Stimulated activated CD4-positive, alpha-beta T cell treated with anti-CD3 and anti-CD28 coated beads, Interleukin-1b, Interleukin-23, amount 100 ng/mL, for 1 hour (primary cell): ENCODE data around the gene NUAK2.

ENCODE experiments used
- DNase-seq, 2 donors: peaks; one replicate each; pipeline ENCODE4 v3.0.0-alpha.2; 2020; ENCODE audit warnings: low read depth in 2 of 2

The NUAK2 gene

DNA sequence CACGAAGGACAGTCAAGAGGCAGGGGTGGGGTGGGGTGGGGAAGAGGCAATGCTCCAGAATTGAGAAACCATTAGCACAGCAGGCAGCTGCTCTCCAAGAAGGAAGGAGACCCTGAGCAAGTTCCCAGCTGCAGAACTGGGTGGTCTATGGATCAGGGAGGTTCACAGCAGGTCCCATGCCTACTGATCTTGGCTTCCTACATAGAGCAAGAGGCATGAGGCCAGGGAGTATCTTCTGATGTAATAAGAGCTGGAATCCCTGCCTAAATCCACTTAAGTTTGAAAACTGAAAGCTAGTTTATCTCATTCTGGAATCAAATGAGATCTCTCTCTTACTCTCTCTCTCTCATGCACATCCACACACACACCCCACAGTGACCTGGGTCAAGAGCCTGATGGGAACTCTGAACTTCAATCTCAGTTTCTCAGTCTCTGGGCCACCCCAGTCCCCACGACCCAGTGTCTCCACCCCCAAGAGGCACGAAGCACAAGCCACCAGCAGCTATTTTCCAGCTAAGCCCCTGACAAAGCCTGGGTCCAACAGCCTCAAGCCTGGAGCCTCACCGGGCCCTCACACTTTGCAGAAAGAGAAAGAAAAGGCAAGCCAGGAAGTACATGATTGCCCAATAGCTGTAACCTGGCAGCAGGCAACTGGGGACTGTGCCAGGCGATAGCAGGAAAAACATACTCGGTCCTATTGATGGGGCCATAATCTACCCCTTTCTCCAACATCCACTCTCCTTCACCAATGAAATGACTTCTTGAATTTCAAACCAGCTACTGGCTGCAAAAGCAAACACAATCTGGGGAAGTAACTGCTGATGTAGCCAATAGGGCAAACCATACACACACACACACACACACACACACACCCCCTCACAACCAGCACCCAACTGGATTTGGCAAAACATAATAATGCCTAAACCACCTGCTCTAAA is 2.2 kb downstream of the NUAK2 start:
- no peak for DNase-seq

DNA sequence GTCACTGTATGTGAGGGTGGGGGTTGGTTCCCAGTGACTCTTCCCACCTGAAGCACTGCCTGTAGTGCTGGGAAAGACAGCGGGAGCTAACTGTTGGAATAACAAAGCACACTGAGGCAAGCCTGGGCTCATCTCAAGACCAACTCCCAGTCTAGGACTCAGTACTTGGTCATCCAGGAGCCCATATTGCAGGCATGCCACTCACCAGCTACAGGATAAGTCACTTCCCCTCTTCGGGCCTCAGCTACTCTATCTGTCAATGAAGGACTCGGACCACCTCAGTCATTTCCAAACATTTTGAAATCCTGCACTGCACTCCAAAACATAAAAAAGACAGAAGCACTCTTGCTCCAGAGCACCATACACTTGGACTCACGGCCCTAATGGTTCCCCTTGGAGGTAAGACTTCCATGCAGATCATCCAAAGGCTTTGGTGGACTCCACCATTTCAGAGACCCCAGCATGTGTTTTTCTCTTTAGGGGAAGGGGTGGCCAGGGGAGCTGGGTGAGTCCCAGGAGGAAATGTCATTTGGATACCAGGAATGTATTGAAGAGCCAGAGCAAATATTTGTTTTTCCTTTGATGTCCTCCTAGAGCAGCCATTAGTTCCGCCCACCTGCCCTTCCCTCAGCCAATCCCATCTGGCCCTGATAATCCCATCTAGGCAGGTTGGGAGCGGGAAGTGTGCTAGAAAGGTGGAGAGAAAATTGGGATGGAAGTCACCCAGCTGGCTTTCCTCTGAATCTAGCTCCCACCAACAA is 3.1 kb downstream of the NUAK2 start:
- DNase-seq = no peak

DNA sequence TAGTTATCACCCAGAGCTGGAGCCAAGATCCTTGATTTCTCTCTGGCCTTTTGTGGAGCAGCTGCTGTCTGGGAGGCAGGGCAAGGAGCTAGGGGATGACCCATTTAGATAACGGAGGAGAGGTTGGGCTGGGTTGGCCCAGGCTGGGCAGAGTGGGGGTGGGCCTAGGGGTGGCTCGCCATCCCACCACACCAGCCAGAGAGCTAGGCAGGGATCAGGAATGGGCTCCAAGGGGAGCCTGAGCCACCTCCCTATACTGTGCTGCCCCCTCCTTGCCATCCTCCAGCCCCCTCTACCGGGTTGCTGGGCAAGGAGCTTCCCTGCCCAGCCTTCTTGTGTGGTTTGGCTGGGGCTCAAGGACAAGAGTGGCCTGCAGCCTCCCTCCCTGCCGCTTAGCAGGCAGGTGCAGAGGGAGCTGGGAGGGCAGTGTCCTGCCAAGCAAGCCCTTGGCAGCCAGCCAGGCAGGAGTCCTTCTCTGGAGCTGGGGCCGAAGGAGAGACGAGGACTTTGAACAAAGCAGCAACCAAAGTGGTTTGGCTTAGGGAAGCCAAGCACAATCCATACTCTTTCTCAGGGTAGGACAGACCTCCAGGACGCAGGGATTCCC is 4.1 kb downstream of the NUAK2 start:
- no peak for DNase-seq

DNA sequence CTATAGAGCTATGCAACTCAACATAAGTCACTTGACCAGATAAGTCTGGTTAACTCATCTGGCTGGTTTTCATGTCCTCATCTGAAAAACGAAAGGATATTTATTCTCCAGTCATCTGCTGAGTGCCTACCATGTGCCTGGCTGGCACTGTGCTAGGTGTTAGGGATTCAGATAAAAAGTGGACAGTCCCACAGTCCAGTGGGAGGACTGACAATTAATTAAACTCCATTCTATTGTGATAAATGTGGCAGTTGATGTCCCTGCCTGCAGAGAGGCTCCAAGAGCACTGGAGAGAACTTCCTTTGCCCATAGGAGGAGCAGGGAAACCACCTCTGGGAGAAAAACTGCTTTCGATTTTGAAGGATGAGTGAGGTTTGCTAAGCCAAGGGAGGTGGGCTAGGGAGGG is 5.4 kb downstream of the NUAK2 start:
- DNase-seq = no peak

DNA sequence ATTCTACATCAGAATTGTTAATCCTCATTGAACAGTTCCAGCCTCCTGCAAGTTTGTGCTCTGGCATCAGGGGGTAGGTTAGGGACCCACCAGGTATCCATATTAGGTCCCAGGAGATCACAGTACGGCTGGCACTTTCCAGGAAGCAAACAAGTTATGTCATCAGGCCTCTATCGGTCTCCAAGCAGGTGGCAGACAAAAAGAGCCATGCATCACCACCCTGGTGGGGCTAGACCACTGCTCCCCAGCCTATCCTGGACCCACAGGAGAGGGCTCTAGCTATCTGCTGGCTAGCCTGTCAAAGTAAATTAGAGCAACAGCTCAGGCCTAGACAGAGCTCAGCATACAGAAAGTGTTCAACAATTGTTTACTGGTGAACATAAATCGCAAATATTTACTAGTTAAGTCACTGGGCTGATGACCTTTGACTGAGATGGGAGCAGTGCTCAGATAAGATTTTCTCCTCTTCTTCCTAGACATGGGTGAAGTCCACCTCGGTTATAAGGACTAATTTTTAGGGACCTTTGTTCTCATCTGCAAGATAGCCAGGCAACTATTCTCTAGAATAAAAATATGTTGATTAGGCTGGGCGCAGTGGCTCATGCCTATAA is 6.4 kb downstream of the NUAK2 start:
- no peak for DNase-seq

DNA sequence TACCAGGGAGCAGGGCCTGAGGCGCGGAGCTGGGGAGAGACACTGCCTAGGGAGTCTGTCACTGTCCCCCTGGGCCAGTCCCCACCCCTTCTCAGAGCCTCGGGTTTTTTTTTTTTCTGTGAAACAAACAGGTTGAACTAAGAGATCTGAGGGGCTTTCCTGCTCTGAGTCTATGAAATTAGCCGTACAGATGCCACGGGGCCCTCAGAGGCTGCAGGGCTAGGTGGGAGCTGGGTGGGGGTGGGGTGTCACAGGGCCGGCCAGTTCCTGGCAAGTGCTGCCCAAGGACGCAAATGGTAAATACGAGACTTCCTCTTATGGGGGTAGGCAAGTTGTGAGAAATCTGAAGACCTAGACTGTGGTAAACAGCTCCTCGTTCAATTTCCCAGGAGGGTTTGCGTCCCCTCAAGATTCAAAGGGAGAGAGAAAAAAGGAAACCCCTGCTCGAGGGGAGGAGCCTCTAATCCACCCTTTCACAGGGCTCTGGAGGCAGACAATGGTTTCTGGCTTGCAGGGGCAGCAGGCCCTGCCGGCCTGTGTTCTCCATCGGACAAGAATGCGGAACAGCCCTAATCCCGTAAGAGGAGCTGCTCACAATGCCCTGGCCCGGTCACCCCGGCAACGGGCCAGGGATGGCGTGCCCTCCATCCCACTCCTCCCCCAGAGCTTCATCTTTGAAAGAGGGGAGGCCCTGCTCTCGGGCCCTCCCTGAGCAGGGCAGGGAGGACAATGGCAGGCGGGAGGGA is 7.8 kb downstream of the NUAK2 start:
- no peak for DNase-seq

DNA sequence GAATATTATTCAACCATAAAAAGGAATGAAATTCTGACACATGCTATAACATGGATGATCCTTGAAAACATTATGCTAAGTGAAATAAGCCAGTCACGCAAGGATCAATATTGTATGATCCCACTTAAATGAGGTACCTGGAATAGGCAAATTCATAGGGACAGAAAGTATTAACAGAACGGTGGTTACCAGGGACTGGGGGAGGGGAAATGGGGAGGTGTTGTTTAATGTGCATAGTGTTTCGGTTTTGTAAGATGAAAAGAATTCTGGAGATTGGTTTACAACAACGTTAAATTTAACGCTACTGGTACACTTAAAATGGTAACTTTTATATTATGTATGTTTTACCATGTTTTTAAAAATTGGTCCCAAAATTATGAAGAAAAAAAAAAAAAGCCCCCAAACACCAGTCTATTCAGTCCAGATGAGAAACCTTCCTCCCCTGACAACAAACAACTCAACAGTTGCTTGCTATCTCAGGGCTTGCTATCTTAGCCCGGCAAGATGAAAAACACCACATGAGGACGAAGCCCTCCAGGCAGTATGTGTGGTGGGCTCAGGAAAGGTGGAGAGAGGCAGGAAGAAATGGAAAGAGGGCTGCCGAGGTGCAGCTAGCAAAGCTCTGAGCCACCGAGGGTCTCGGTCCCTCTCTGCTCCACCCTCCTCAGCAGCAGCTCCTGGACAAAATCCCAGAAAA is 8.5 kb downstream of the NUAK2 start:
- no peak for DNase-seq

DNA sequence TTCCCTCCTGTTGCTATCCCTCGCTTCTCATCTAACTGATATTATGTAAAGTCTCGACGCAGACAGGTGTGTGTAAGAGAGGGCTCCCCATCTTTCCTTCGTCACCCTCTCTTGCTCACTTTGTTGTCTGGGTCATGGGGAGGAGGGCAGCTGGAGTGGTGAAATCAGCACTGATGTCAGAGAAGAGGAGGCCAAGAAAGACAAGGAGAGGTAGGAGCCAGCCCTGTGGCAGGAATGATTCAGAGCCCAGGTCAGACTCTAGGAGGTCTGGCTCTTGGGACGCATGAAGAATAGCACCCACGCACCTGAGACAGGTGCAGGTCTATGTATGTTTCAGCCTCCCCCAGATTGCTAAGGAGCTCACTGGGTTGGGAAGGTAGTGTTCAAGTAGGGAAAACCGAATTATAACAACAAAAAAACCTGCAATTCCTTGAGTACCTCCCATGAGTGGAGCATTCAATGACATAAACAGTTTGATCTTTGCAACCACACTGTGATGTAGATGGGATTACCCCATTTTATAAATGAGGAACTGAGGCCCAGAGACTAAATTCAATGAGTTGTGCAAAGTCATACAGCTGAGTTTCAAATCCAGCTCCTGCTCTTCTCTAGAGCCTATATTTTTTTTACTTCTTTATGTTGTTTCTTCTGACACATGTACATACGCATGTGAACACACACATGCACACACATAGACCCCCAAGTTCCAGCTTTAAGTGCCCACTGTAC is 10.4 kb downstream of the NUAK2 start:
- DNase-seq = no peak

DNA sequence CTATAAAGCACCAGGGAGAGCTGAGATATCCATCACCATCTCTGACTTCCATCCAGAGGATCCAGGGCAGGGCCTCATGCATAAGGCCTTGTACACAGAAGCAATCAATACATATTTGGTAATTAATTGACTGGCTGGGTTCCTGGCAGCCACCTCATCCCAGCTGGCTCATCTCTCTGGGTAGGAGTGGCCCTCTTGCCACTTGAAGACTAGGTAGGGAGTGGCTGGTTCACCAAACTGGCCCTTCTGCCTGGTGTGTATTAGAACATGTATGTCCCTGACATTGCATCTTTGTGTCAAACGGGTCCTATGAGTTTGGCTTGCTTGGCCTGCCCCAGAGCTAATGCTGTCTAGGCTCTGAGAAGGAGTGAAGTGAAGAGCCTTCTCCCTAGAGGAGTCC is 11.8 kb downstream of the NUAK2 start:
- DNase-seq = no peak

DNA sequence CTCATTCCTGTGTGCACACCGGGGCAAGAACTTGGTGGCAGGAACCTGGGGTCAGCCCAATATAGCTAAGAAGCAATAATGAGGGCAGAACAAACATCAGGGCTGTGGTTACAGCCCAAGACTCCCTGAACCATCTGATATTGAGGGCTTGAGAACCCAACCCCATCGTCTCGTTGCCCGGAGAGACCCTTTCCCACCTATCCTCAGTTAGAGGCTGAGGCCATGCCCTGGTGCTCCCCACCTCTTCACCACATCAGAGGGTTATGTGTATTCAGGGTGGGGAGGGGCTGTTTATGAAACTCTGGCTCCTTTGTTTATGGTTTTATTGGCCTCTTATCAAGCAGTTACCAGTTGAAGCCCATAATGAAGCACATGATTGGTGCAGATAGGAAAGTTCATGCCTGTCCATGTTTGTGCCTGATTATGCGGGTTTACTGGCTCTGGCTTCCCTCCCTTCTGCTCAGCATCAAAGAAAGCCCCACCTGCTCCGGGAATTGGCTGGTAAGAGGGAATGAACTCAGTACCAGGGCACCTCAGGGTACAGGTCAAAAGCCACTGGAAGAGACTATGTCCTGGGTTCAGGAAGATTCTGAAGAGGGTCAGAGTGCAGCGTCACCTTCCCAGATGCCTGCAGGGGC is 14.5 kb downstream of the NUAK2 start:
- no peak for DNase-seq

DNA sequence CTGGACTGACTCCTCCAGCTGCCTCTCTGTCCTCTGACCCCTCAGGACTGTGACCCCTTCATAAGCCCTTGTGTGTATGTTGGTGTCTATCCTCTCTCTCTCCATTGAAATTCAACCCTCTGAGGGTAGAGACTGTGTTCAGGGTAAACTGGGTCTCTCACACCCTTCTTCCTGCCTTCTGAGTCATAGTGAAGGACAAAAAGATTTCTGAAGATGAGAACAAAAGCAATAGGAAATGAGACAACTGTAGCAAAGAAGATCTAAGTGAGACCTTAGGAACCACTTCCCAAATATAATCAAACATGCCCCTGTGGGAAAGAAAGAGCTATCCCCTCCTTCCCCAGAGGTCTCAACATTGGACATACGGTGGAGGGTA is 16.9 kb downstream of the NUAK2 start:
- no peak for DNase-seq

DNA sequence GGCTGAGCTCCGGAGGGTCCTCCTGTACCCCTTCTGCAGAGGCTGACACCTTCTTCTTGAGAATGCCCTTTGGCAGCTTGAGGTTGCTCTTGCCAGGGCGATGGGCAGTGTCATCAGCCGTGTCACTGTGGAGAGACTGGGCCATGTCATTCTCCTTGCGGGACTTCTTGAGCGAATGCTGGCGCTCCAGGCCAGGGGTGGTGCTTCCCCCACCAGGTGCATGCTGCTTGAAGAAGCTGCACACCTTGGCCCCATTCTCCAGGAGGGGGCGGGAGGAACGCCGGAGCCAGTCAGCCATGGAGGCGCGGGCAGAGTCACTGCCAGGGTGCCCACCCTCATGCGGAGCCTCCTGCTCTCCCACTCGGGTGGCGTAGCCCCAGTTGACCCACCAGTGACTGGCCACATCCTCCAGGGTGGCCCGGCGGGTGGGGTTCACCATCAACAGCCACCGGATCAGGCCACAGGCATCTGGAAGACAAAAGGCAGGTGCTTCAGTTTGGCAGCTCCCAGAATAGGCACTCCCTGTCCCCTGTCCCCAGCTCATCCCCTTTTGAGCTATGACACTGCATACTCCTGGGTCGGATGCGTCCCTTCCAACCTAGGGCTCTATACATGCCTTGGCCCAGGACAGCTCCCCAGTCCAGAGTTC is 17.4 kb downstream of the NUAK2 start:
- no peak for DNase-seq

DNA sequence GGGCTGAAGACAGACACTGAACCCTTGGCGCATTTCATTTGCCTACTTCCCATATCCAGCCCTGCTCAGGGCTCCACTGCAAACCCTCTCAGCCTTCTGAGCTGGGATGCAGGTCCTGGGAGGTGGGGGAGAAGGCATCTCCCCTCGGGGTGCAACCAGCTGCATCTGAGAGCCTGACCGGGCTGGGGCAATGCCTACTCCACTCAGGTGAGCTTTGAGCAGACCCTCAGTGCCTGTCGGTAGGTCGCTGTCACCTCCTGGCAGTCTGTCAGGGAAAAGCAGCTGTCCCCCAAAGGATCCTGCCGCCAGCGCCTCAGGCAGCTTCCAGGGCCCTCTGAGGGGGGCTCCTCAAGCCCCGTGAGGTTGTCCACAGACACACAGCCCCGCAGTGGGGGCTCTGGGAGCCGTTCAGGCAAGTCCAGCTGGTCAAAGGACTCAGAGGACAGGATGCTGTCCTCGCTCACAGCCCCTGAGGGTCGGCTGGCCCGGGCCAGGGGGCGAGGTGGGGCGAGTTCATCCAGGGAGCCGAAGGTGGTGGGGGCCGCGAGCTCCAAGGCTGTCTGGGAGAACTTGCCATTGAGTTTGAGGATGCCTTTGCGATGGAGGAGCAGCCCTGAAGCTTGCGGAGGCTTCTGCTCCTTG is 18.2 kb downstream of the NUAK2 start:
- DNase-seq = no peak

DNA sequence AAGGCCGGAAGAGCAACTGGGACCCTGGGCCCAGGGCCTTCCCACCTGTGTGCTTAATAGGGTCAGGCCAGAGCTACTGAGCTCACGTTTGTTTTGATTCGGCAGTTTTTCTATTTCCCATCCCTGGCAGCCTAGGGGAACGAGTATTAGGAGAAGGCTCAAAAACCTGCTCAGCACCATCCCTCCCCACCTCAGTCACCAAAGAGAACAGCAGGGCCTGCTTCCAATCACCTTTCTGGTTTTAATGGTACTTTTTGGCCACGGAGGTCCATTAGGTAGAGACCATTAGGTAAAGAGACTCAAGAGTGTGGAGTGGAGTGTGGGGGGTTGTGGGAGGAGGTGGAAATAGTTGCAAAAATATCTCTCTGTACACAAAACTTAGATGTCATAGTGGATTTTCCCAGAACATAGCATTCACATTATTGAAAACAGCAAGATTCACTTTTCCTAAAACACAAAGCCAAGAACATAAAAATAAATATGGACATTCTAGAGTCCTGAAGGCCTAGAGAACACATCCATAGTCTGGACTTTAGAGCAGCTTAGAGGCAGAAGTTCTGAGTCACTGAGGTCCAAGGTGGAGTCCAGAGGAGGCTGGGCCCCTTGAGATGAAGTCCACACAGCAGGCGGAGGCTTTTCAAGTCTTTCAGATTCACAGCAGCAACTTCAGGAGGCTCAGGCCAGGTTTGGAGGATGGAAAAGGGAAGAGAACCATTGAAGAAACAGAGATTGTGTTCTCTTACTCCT is 19.5 kb downstream of the NUAK2 start:
- no peak for DNase-seq

DNA sequence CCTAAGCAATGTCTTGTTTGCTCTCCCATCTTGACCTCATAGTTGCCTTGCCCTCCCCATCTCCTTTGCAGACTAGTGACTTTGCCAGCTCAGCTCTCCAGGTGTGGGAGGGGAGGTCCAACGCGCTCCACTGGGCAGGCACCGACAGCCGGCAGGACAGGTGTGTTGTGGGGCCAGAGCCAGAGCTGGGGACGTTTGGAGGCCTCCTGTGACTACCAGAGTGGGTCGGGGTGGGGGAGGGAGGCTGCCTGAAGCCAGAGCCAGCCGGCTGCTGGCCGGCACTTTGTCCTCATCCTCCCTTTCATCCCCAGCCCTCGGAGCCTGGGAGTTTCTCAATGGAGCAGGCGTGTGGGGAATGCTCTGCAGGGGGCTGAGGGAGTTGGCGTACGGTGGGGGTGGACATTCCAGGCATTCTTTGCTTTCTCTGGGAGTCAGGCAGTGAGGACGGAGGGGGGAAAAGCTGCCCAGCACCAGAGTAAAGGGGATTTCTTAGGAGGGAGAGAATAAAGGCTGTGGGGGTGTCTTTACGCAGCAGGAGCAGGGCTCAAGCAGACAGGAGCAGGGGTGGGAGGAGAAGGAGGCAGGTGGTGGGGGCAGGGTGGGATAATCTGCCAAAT is 20.2 kb downstream of the NUAK2 start:
- DNase-seq = no peak

DNA sequence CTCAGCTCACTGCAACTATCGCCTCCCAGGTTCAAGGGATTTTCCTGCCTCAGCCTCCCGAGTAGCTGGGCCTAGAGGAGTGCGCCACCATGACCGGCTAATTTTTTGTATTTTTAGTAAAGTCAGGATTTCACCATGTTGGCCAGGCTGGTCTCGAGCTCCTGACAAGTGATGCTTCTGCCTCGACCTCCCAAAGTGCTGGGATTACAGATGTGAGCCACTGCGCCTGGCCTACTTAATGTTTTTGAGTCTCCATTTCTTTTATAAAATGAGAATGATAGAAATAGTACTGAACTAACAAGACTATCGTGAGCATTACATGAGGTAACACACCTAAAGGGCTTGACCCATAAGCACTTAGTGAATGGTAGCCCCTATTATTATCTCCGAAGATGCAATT is 21.4 kb downstream of the NUAK2 start:
- no peak for DNase-seq

DNA sequence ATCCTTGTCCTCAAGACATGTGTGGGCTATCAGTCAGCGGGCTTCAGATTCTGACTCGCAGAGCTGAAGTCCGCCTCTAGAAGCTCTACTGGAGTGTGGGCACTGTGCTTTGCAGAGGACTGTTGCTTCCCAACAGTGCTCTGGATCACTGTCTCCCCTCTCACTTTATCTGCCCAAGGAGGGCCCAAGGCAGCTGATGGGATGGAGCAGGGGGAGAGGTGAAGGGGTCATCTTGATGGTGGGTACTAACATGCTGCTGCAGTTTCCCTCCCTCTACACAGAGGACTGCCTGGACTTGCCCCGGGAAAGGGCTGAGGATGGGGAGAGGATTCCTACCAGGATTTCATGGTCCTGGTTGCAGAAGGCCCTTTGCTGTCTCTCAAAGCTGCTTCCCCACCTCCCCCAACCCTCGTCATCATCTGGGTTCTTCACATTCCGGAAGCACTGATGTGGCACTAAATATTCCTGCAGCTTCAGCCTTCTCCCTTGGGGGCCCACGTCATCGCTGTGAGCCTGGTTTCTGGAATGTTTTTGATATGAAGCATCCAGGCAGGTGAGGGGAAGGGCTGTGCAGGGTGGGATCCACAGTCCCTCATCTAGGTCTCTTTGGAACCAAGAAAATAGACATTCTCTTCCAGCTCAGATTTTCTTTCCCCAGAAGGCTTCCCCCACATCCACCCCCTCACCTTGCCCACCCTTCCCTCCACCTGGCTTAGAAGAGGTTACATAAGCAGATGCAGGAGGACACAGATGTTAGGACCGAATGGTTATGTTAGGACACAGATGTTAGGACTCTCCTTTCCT is 23.2 kb downstream of the NUAK2 start:
- no peak for DNase-seq
